ENCODE data around the gene MIF.

GRCh38 chr22:23922921-23923320 lies 28.7 kb downstream of the MIF start:
- TF ChIP-seq SP1 (IDR thresholded peaks at IDR 0.05), result no peak
- no peak for TF ChIP-seq NFRKB (IDR thresholded peaks at IDR 0.05)
- TF ChIP-seq FOXA1 (IDR thresholded peaks at IDR 0.05), result no peak
